Measurements from ENCODE around the gene SSR1. TPM values are rescaled to one million over a fixed set of nuclear protein-coding genes. Genes with fewer than 3 reads are reported as not detected.

Gene SSR1
- polyA plus RNA-seq, 12 donors = 72.5 to 110 (median 90.8) TPM; not detected in 1

Other genes starting within 250 kb of the SSR1 start
- 10 to 100 TPM in 11 of 12 donors, not detected in 1; 14.2 to 31.9 (median 19.6) TPM for gene RREB1, start 205.2 kb downstream of the SSR1 start, polyA plus RNA-seq (ENCODE audit: insufficient read length in 12 of 12)
- under 1 TPM in 3 of 12 donors, not detected in 9; 0.12 to 0.36 (median 0.19) TPM for gene CAGE1, start 76.5 kb upstream of the SSR1 start, polyA plus RNA-seq (ENCODE audit: insufficient read length in 12 of 12)
- gene RIOK1, start 76.6 kb upstream of the SSR1 start, polyA plus RNA-seq (ENCODE audit: insufficient read length in 12 of 12) = 10 to 100 TPM in 11 of 12 donors, not detected in 1; 20.5 to 48.1 (median 28.0) TPM
- gene DSP, start 228.5 kb upstream of the SSR1 start, polyA plus RNA-seq (ENCODE audit: insufficient read length in 12 of 12) = 100 to 1,000 TPM in 2 of 12 donors, 10 to 100 TPM in 2, 1 to 10 TPM in 7, not detected in 1; 2.0 to 334 (median 3.9) TPM